SK-N-SH treated with all-trans-retinoic acid at 6 μM for 48 hours (cell line): ENCODE data around the gene PPIB.

Source experiments
- BACH2 ChIP-seq: fragments of 250-450 bp; sonication (Bioruptor Pico); IDR thresholded peaks from 2 replicates; pipeline ENCODE4 v1.9.0; 2021; ENCODE audit warnings: mild to moderate bottlenecking, borderline replicate concordance
- CSDC2 ChIP-seq: fragments of 250-450 bp; sonication (Bioruptor Pico); IDR thresholded peaks from 2 replicates; pipeline ENCODE4 v1.5.0; 2020; ENCODE audit warnings: mild to moderate bottlenecking, moderate library complexity
- PPARA ChIP-seq: fragments of 250-450 bp; sonication (Bioruptor Pico); IDR thresholded peaks from 2 replicates; pipeline ENCODE4 v1.5.0; 2020; ENCODE audit warnings: mild to moderate bottlenecking, borderline replicate concordance
- RARB ChIP-seq: fragments of 250-450 bp; sonication (Bioruptor Pico); IDR thresholded peaks from 2 replicates; pipeline ENCODE4 v1.8.0; 2021; ENCODE audit warnings: mild to moderate bottlenecking, moderate library complexity
- TCF4 ChIP-seq: fragments of 250-450 bp; sonication (Bioruptor Pico); IDR thresholded peaks from 2 replicates; pipeline ENCODE4 v1.8.0; 2021; ENCODE audit warnings: mild to moderate bottlenecking, moderate library complexity, borderline replicate concordance
- TOX ChIP-seq: fragments of 250-450 bp; sonication (Bioruptor Pico); IDR thresholded peaks from 2 replicates; pipeline ENCODE4 v1.8.0; 2021; ENCODE audit warnings: mild to moderate bottlenecking, moderate library complexity, borderline replicate concordance
- ZFP3 ChIP-seq: fragments of 250-450 bp; sonication (Bioruptor Pico); IDR thresholded peaks from 2 replicates; pipeline ENCODE4 v1.5.0; 2020; ENCODE audit warnings: mild to moderate bottlenecking, moderate library complexity
- ZNF565 ChIP-seq: fragments of 450-650 bp; formaldehyde crosslinking; conservative IDR thresholded peaks from 2 replicates; pipeline ENCODE4 v1.5.0; 2020; ENCODE audit warnings: low read depth, mild to moderate bottlenecking, moderate library complexity
- TF ChIP-seq, protein P1 (sequence below): fragments of 250-450 bp; sonication (Bioruptor Pico); IDR thresholded peaks from 2 replicates; pipeline ENCODE4 v1.8.0; 2020; ENCODE audit warnings: mild to moderate bottlenecking, moderate library complexity, borderline replicate concordance
- TF ChIP-seq, protein P2 (sequence below): fragments of 250-450 bp; sonication (Bioruptor Pico); IDR thresholded peaks from 2 replicates; pipeline ENCODE4 v1.5.1; 2020; ENCODE audit warnings: low read depth, mild to moderate bottlenecking, moderate library complexity

DNA sequence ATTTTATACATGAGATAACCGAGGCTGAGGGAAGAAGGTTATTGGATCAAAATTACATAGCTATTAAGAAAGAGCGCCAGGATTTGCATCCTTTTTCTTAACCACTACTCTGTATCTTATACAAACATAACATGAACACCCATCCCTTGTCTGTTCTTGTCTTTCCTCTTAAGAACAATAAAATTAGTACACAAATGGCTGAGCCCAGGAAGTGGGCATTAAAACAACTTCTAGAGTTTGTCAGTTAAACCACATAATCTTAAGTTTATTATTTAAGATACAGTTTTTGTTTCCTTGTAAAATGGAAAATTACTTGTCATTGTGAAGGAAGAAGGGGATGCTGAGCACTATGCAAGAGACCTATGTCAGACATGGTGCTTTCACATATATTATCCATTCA, 48.9 kb upstream of the PPIB start:
- TF ChIP-seq PPARA (CRISPR knock-in tag) (no peak), RARB (CRISPR knock-in tag) (no peak), TCF4 (CRISPR knock-in tag) (no peak), BACH2 (CRISPR knock-in tag) (no peak), CSDC2 (no peak), ZFP3 (no peak), TOX (CRISPR knock-in tag) (no peak), ZNF565 (no peak)
- TF ChIP-seq, protein P1, sequence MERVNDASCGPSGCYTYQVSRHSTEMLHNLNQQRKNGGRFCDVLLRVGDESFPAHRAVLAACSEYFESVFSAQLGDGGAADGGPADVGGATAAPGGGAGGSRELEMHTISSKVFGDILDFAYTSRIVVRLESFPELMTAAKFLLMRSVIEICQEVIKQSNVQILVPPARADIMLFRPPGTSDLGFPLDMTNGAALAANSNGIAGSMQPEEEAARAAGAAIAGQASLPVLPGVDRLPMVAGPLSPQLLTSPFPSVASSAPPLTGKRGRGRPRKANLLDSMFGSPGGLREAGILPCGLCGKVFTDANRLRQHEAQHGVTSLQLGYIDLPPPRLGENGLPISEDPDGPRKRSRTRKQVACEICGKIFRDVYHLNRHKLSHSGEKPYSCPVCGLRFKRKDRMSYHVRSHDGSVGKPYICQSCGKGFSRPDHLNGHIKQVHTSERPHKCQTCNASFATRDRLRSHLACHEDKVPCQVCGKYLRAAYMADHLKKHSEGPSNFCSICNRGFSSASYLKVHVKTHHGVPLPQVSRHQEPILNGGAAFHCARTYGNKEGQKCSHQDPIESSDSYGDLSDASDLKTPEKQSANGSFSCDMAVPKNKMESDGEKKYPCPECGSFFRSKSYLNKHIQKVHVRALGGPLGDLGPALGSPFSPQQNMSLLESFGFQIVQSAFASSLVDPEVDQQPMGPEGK: no peak
- TF ChIP-seq, protein P2, sequence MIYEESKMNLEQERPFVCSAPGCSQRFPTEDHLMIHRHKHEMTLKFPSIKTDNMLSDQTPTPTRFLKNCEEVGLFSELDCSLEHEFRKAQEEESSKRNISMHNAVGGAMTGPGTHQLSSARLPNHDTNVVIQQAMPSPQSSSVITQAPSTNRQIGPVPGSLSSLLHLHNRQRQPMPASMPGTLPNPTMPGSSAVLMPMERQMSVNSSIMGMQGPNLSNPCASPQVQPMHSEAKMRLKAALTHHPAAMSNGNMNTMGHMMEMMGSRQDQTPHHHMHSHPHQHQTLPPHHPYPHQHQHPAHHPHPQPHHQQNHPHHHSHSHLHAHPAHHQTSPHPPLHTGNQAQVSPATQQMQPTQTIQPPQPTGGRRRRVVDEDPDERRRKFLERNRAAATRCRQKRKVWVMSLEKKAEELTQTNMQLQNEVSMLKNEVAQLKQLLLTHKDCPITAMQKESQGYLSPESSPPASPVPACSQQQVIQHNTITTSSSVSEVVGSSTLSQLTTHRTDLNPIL (CRISPR knock-in tag): no peak
